HUES6 (cell line): Measurements from ENCODE around the gene NOL9.
"Not testable (repeated sequence)": the region's sequence is repeated elsewhere in the genome, so short reads cannot be mapped to it uniquely, and the experiment has no call there.

Source experiments
- H3K27ac ChIP-seq: 2 replicates; pipeline ENCODE4 v1.7.0; 2013; ENCODE audit warnings: low read depth, mild to moderate bottlenecking, low read length, inconsistent platforms
- H3K27me3 ChIP-seq: 2 replicates; pipeline ENCODE4 v1.6.1; 2013; ENCODE audit warnings: low read length; ENCODE audit not compliant: control insufficient read depth, insufficient read depth
- H3K36me3 ChIP-seq: 2 replicates; pipeline ENCODE4 v1.6.1; 2013; ENCODE audit warnings: low read length; ENCODE audit not compliant: control insufficient read depth, insufficient read depth
- H3K4me1 ChIP-seq: 2 replicates; pipeline ENCODE4 v1.6.1; 2013; ENCODE audit warnings: low read length; ENCODE audit not compliant: control insufficient read depth, insufficient read depth
- H3K4me3 ChIP-seq: 2 replicates; pipeline ENCODE4 v1.5.1; 2013; ENCODE audit warnings: low read depth, low read length
- H3K9ac ChIP-seq: one replicate; pipeline ENCODE4 v1.6.1; 2013; ENCODE audit warnings: mild to moderate bottlenecking, low read length
- H3K9me3 ChIP-seq: 2 replicates; pipeline ENCODE4 v1.6.1; 2013; ENCODE audit warnings: low read depth, low read length; ENCODE audit not compliant: control insufficient read depth, insufficient read depth

Gene NOL9

GRCh38 chr1:6560267-6560666, 6.0 kb upstream of the NOL9 start:
- no peaks in the 10 kb centered on the region for H3K36me3 ChIP-seq
- no peak overlapping the region for H3K9ac ChIP-seq
- peaks cover under 1% of the 10 kb centered on the region; the same call in 1 of the 2 replicates for H3K4me1 ChIP-seq
- peaks cover 21% of the 10 kb centered on the region for H3K27me3 ChIP-seq
- H3K4me3 ChIP-seq = no peak overlapping the region
- H3K9me3 ChIP-seq = 0 out of 2 replicates have a peak, but pooled peaks cover 3% of the 10 kb centered on the region
- no peak overlapping the region for H3K27ac ChIP-seq

DNA sequence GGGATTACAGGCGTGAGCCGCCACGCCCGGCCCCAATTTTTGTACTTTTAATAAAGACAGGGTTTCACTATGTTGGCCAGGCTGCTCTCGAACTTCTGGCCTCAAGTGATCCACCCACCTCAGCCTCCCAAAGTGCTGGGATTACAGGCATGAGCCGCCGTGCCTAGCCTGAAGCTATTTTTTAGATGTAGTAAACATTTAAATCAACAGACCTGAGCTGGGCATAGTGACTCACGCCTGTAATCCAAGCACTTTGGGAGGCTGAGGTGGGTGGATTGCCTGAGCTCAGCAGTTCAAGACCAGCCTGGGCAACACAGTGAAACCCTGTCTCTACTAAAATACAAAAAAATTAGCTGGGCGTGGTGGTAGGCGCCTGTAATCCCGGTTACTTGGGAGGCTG, 4.8 kb upstream of the NOL9 start:
- H3K9me3 ChIP-seq, H3K27ac ChIP-seq, H3K36me3 ChIP-seq, H3K4me1 ChIP-seq, H3K9ac ChIP-seq, H3K4me3 ChIP-seq: not testable (repeated sequence)
- H3K27me3 ChIP-seq = peaks cover 11% of the 10 kb centered on the region

- H3K9ac ChIP-seq = no peak overlapping the region
- peaks cover 12% of the 10 kb centered on the region for H3K4me1 ChIP-seq
- H3K27ac ChIP-seq = no peak overlapping the region
- H3K9me3 ChIP-seq = 0 out of 2 replicates have a peak, but pooled peaks cover 3% of the 10 kb centered on the region
- 0 out of 2 replicates have a peak, but pooled peaks cover 3% of the 10 kb centered on the region for H3K27me3 ChIP-seq
- no peaks in the 10 kb centered on the region for H3K36me3 ChIP-seq
- no peak overlapping the region for H3K4me3 ChIP-seq
These were observed 3.3 kb upstream of the NOL9 start for GRCh38 chr1:6557597-6557996.

DNA sequence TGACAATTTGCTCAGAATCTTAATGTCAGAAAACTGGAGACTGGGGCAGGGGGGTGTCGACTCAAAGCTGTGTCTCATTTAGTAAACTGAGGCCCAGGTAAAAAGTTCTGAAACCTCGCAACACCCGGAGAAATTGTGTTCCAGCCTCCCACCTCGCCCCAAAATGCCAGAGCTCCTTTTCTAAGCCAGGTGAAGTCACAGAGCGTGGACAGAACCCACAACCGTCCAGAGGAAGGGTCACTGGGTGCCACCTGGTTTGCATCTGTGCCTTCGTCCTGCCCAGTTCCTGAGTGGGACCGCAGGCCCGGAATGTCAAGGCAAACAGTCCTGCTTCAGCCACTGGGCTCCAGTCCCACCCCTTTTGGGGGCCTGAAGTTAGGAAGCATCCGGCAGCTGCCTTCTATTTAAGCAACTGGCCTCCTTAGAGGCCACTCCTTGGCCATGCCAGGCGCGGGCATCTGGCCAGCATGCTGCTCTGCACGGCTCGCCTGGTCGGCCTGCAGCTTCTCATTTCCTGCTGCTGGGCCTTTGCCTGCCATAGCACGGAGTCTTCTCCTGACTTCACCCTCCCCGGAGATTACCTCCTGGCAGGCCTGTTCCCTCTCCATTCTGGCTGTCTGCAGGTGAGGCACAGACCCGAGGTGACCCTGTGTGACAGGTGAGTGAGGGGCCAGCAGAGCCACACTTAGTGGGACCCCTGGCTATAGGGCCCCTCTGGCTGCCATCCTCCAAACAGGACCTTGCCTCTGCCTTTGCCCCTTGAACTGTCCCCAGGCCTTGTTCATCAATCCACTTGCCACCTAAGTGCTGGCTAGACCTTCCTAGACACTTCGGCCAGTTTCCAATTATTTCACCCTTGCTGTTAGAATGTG, 830 bp upstream of the NOL9 start, which contains the start of gene TAS1R1:
TAS1R1 (plus strand) TSS at position 401 of the 872 bp plus-strand sequence; CDS start at position 468, 67 bp downstream.
- Histone ChIP-seq H3K9ac (peak within 1 kb of the TSS; percentile 99), H3K27ac (peak within 1 kb of the TSS; percentile 97), H3K4me3 (peak within 1 kb of the TSS; percentile 99)

DNA sequence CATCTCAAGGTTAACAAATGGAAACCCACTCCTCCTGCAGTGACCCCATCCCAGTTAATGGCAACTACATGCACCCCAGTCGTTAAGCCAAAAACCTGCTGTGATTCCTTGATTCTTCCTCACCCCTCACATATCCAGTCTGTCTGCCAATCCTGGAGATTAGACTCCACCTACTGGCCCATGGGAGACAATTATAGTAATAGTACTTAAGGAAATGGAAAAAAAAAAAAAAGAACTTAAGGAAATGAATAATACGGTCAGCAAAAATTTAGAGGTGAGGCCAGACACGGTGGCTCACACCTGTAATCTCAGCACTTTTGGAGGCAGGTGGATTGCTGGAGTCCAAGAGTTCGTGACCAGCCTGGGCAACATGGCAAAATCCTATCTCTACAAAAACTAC, 7.0 kb downstream of the NOL9 start:
- H3K4me1 ChIP-seq = no peaks in the 10 kb centered on the region
- no peak overlapping the region for H3K4me3 ChIP-seq
- peaks cover 82% of the 10 kb centered on the region for H3K36me3 ChIP-seq
- no peak overlapping the region for H3K27ac ChIP-seq
- no peak overlapping the region for H3K9ac ChIP-seq
- no peaks in the 10 kb centered on the region for H3K9me3 ChIP-seq
- no peaks in the 10 kb centered on the region for H3K27me3 ChIP-seq

More for the DNA sequence above, 830 bp upstream of the NOL9 start, which contains the start of gene TAS1R1:
- Histone ChIP-seq H3K27me3 (no peaks in the 10 kb centered on the region), H3K36me3 (peaks cover 14% of the 10 kb centered on the region), H3K9me3 (no peaks in the 10 kb centered on the region), H3K4me1 (peaks cover 12% of the 10 kb centered on the region)

- Histone ChIP-seq H3K4me3 (no peak overlapping the region), H3K9ac (no peak overlapping the region), H3K9me3 (no peaks in the 10 kb centered on the region), H3K36me3 (peaks cover 86% of the 10 kb centered on the region), H3K27me3 (no peaks in the 10 kb centered on the region), H3K27ac (no peak overlapping the region), H3K4me1 (no peaks in the 10 kb centered on the region)
These were observed 8.0 kb downstream of the NOL9 start for GRCh38 chr1:6546326-6546725.

- Histone ChIP-seq H3K4me3 (no peak overlapping the region), H3K27ac (no peak overlapping the region), H3K9ac (no peak overlapping the region), H3K9me3 (no peaks in the 10 kb centered on the region), H3K36me3 (peaks cover 81% of the 10 kb centered on the region), H3K4me1 (no peaks in the 10 kb centered on the region), H3K27me3 (no peaks in the 10 kb centered on the region)
These were observed 8.8 kb downstream of the NOL9 start for GRCh38 chr1:6545276-6546112.

DNA sequence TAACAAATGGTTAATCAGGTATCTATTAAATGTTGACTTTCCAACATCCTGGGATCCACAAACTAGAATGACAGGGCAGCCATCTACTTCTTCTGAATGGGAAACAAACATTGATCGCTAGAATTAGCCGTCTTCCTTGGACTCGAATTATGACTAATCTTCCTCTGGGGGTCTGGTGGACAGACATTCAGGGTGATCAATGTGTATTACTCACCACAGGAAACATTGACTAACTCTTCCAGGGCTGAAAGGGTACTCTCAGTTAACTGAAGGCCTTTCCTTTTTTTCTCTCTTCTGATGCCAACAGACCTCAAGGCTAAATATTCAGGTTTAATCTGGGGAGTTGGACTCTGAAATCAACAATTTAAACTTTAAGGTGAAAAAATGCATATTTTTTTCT, 9.5 kb downstream of the NOL9 start:
- Histone ChIP-seq H3K36me3 (peaks cover 78% of the 10 kb centered on the region), H3K27ac (no peak overlapping the region), H3K4me3 (no peak overlapping the region), H3K4me1 (no peaks in the 10 kb centered on the region), H3K27me3 (no peaks in the 10 kb centered on the region), H3K9ac (no peak overlapping the region), H3K9me3 (no peaks in the 10 kb centered on the region)

DNA sequence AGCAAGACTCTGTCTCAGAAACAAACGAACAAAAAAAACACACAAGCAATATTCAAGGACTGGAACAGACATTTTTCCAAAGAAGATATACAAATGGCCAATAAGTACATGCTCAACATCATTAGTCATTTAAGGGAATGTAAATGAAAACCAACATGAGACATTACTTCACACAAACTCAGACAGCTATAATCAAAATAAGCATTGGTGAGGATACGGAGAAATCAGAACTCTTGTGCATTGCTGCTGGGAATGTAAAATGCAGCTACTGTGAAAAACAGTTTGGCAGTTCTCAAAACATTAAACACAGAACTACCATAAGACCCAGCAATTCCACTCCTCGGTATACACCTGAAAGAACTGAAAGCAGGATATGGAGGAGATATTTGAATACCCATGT, 15.4 kb downstream of the NOL9 start:
- Histone ChIP-seq H3K4me1 (no peaks in the 10 kb centered on the region), H3K9me3 (no peaks in the 10 kb centered on the region), H3K36me3 (peaks cover 55% of the 10 kb centered on the region), H3K27me3 (no peaks in the 10 kb centered on the region), H3K27ac (no peak overlapping the region), H3K9ac (no peak overlapping the region), H3K4me3 (no peak overlapping the region)

DNA sequence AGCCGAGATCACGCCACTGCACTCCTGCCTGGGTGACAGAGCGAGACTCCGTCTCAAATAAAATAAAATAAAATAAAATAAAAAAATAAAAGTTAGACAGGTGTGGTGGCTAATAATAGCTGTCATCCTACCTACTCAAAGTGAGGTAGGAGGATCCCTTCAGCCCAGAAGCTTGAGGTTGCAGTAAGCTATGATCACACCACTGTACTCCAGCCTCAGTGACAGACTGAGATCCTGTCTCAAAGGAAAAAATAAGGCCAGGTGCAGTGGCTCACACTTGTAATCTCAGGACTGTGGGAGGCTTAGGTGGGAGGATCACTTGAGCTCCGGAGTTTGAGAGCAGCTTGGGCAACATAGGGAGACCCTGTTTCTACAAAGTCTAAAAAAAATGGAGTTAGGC, 18.0 kb downstream of the NOL9 start:
- Histone ChIP-seq H3K27me3 (no peaks in the 10 kb centered on the region), H3K9ac (no peak overlapping the region), H3K4me3 (no peak overlapping the region), H3K9me3 (no peaks in the 10 kb centered on the region), H3K27ac (no peak overlapping the region), H3K4me1 (no peaks in the 10 kb centered on the region), H3K36me3 (peaks cover 63% of the 10 kb centered on the region)

DNA sequence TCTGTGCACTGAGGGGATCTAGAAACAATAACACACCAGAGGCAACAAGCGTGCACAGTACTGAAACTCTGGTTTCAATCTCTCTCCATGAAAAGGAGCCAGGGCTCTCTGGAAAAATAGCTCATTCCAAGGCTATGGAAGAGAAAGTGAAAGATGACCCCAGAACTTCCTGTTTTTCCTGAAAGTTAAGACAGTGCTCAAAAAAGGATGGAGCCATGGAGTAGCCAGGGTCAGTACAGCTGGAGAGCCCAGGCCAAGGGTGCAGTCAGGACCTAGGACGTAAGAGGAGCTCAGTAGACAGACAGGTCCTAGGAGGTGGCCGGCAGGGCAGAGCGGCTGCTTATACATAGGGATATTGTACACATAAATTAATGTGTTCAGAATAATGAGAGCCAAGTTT, 19.1 kb downstream of the NOL9 start:
- Histone ChIP-seq H3K4me3 (no peak overlapping the region), H3K9me3 (no peaks in the 10 kb centered on the region), H3K27me3 (no peaks in the 10 kb centered on the region), H3K4me1 (no peaks in the 10 kb centered on the region), H3K27ac (no peak overlapping the region), H3K9ac (no peak overlapping the region), H3K36me3 (peaks cover 68% of the 10 kb centered on the region)
